ENCODE data around the gene CDH13.

GRCh38 chr16:82834151-82834815 is 207.5 kb downstream of the CDH13 start:
- TF ChIP-seq EZH2phosphoT487 (IDR thresholded peaks at IDR 0.05; ENCODE audit: borderline replicate concordance, low read depth, low read length): no peak
- TF ChIP-seq, protein P1, sequence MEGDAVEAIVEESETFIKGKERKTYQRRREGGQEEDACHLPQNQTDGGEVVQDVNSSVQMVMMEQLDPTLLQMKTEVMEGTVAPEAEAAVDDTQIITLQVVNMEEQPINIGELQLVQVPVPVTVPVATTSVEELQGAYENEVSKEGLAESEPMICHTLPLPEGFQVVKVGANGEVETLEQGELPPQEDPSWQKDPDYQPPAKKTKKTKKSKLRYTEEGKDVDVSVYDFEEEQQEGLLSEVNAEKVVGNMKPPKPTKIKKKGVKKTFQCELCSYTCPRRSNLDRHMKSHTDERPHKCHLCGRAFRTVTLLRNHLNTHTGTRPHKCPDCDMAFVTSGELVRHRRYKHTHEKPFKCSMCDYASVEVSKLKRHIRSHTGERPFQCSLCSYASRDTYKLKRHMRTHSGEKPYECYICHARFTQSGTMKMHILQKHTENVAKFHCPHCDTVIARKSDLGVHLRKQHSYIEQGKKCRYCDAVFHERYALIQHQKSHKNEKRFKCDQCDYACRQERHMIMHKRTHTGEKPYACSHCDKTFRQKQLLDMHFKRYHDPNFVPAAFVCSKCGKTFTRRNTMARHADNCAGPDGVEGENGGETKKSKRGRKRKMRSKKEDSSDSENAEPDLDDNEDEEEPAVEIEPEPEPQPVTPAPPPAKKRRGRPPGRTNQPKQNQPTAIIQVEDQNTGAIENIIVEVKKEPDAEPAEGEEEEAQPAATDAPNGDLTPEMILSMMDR (conservative IDR thresholded peaks at IDR 0.05; ENCODE audit: low read length): no peak

All from OCI-LY7 (cell line).